ENCODE results near the gene RAPH1. TPM values are rescaled to one million over a fixed set of nuclear protein-coding genes. Genes with fewer than 3 reads are reported as not detected.

The RAPH1 gene
- total RNA-seq, 1 experiment from 2014 or later, result 1.9 TPM

- in situ Hi-C loops (cut with HindIII; ENCODE audit: low pct_unique_long_range_greater_than_20kb, low sequenced_read_pairs), result no loop called here
- DNase-seq (ENCODE audit: low read depth), result no peak
These were observed 188.5 kb downstream of the RAPH1 start for GRCh38 chr2:203346612-203347011.

GRCh38 chr2:203344667-203345066 is 190.4 kb downstream of the RAPH1 start:
- in situ Hi-C loops (cut with HindIII; ENCODE audit: low pct_unique_long_range_greater_than_20kb, low sequenced_read_pairs), result no loop called here
- DNase-seq (ENCODE audit: low read depth), result no peak

Other genes starting within 250 kb of the RAPH1 start
- 15.7 and 29.4 TPM in 2 replicates for gene ABI2, start 206.9 kb downstream of the RAPH1 start, total RNA-seq (2014; rRNA removed; shearing (Covaris generic); ENCODE audit: low replicate concordance)
- not detected in 2 replicates for gene CD28, start 171.3 kb upstream of the RAPH1 start, total RNA-seq (2014; rRNA removed; shearing (Covaris generic); ENCODE audit: low replicate concordance)